Lung microvascular endothelial cell (primary cell): Measurements from ENCODE around the gene PPP2R3A. TPM values are rescaled to one million over a fixed set of nuclear protein-coding genes. Genes with fewer than 3 reads are reported as not detected.
A peak's percentile ranks its signal among the peaks of the same experiment; 100 is the strongest.
"Not testable (repeated sequence)": the region's sequence is repeated elsewhere in the genome, so short reads cannot be mapped to it uniquely, and the experiment has no call there.

Experiments used
- DNase-seq, 2 donors: peaks; one replicate each; pipeline versions ENCODE4 v3.0.0 to v3.0.0-alpha.2; 2010; ENCODE audit warnings: low read depth in 2 of 2
- total RNA-seq: library from RNA; depleted of rRNA; stranded (reverse); fragments of >200 nt; gene quantifications from 2 replicates; pipeline ENCODE4 v1.2.1, GENCODE V29; 2014

Gene PPP2R3A
- 3.2 and 5.2 TPM in 2 replicates for total RNA-seq

- DNase-seq = peak; percentile 86 to 87
Observed at GRCh38 chr3:135965506-135966270, at the start of gene PPP2R3A. PPP2R3A (plus strand) TSS chr3:135965728; CDS start chr3:136001499, 35,771 bp downstream.

- no peak for DNase-seq
Observed at GRCh38 chr3:135916310-135916709, 49.2 kb upstream of the PPP2R3A start.

GRCh38 chr3:135917076-135917475, 48.5 kb upstream of the PPP2R3A start:
- DNase-seq = no peak

- DNase-seq = no peak
Observed at GRCh38 chr3:135917927-135918597, 47.5 kb upstream of the PPP2R3A start.

GRCh38 chr3:135918600-135918999, 46.9 kb upstream of the PPP2R3A start:
- DNase-seq = peak; percentile 49 to 53

- DNase-seq = no peak
Observed at GRCh38 chr3:135920275-135920674, 45.3 kb upstream of the PPP2R3A start.

- no peak for DNase-seq
Observed at GRCh38 chr3:135922903-135923250, 42.7 kb upstream of the PPP2R3A start.

- DNase-seq = no peak
Observed at GRCh38 chr3:135924506-135924905, 41.0 kb upstream of the PPP2R3A start.

- no peak for DNase-seq
Observed at GRCh38 chr3:135926664-135927063, 38.9 kb upstream of the PPP2R3A start.

- no peak for DNase-seq
Observed at GRCh38 chr3:135927155-135927554, 38.4 kb upstream of the PPP2R3A start.

- no peak for DNase-seq
Observed at GRCh38 chr3:135929670-135930069, 35.9 kb upstream of the PPP2R3A start.

- DNase-seq = no peak
Observed at GRCh38 chr3:135930255-135930654, 35.3 kb upstream of the PPP2R3A start.

GRCh38 chr3:135935171-135935570, 30.4 kb upstream of the PPP2R3A start:
- DNase-seq = not testable (repeated sequence)

GRCh38 chr3:135937766-135938165, 27.8 kb upstream of the PPP2R3A start:
- DNase-seq = not testable (repeated sequence)

GRCh38 chr3:135944831-135945230, 20.7 kb upstream of the PPP2R3A start:
- DNase-seq = no peak

- DNase-seq = no peak
Observed at GRCh38 chr3:135950941-135951340, 14.6 kb upstream of the PPP2R3A start.

- no peak for DNase-seq
Observed at GRCh38 chr3:135964160-135964955, 1.2 kb upstream of the PPP2R3A start.

- no peak for DNase-seq
Observed at GRCh38 chr3:135965129-135965505, 411 bp upstream of the PPP2R3A start.

GRCh38 chr3:135966271-135966961, 888 bp downstream of the PPP2R3A start:
- DNase-seq = peak in 1 of 2 donors; percentile 45

- no peak for DNase-seq
Observed at GRCh38 chr3:135966962-135967274, 1.4 kb downstream of the PPP2R3A start.

- DNase-seq = no peak
Observed at GRCh38 chr3:135967867-135968266, 2.3 kb downstream of the PPP2R3A start.
